Thyroid gland (tissue), 4 donors: ENCODE results near the gene F8.

Experiments
- CTCF ChIP-seq, 6 experiments: fragments of 200-600 bp in 3 of 6; fragments of 450-650 bp in 3 of 6; sonication (generic) in 3 of 6; IDR thresholded peaks; one replicate each; pipeline ENCODE4 v1.5.1; 2016 to 2019; ENCODE audit warnings: antibody characterized with exemption in 6 of 6, mild to moderate bottlenecking in 2 of 6, inconsistent platforms in 1 of 6, moderate library complexity in 1 of 6
- POLR2A ChIP-seq, 2 donors: fragments of 450-650 bp; IDR thresholded peaks; one replicate each; pipeline ENCODE4 v1.6.1; 2017; ENCODE audit warnings: antibody characterized with exemption in 2 of 2, mild to moderate bottlenecking in 2 of 2, moderate library complexity in 1 of 2

GRCh38 chrX:154900323-154900722 is 122.2 kb downstream of the F8 start:
- TF ChIP-seq POLR2A (IDR thresholded peaks at IDR 0.05) (no peak), CTCF (IDR thresholded peaks at IDR 0.05) (no peak)
